Epithelial cell of proximal tubule (primary cell): Measurements from ENCODE around the gene C4orf51. TPM values are rescaled to one million over a fixed set of nuclear protein-coding genes. Genes with fewer than 3 reads are reported as not detected.

Source experiments
- DNase-seq: peaks from one replicate; pipeline ENCODE4 v3.0.0-alpha.2; 2011; ENCODE audit warnings: low read depth
- H3K4me3 ChIP-seq: 2 replicates; pipeline ENCODE4 v1.5.1; 2011; ENCODE audit warnings: low read depth, mild to moderate bottlenecking, low read length
- CTCF ChIP-seq: conservative IDR thresholded peaks from 2 replicates; pipeline ENCODE4 v1.5.1; 2012; ENCODE audit warnings: low read depth, mild to moderate bottlenecking, low read length
- total RNA-seq: library from RNA; depleted of rRNA; stranded (reverse); fragments of >200 nt; gene quantifications from 2 replicates; pipeline ENCODE4 v1.2.3, GENCODE V29; 2015

C4orf51 gene
- total RNA-seq, 1 donor from 2014 or later = not detected

DNA sequence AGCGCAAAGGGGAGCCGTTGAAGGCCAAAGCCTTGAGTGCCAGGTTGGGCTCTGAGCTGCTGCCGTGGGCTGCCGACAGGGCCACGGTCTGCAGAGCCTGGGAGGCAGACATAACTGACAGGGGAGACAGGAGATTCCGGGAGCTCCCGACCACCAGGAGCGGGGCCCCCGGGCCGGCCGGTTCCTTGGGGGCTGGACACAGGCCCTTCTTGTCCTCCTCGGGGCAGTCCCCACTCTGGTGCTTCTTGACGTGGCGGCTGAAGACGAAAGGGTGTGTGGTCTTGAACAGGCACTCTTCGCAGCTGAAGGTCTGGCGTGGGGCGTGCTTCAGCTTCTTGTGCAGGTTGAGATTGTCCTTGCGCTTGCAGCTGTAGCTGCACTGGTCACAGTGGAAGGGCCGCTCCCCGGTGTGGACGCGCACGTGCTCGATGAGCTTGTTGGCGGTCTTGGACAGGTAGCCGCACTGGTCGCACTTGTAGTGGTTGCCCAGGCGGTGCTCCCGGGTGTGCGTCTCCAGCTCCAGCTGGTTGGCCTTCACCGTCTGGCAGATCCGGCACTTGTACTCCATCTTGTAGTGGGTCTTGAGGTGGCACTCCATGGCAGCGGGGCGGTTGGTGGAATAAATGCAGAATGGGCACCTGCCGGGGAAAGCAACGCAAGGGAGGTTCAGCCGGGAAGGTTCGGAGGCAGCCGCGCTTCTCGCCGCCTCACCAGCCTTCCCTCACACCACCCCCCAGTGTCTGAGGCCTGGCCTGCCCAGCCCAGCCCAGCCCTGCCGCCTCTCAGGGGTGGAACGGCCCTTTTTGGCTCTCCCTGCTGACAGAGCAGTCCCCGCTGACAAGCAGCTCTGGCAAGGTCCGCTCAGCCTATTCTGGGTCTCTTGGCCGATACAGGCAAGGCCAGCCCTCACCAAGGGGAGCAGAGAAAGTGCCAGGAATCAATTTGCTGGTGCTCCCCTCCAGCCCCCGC lies 81.3 kb downstream of the C4orf51 start:
- DNase-seq = no peak
- no peak overlapping the region for H3K4me3 ChIP-seq
- TF ChIP-seq CTCF = no peak

DNA sequence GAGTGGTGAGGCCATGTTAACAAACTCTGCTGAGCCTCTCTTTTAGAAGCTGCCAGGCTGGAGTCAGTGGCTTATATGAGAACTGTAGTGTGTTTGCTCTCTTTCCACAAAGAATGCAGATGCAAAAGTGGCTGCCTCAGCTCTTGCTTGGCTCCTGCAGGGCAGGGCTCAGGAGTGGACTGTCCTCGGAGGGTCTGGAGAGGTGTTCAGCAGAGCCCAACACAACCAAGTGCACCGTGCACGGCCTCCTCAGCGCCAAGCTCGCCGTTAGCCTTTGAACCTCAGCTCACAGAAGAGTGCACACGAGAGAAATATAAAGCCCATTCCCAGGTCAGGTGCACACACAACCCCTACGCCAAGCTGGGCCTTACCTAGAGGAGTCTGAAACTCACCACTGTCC lies 82.8 kb downstream of the C4orf51 start:
- H3K4me3 ChIP-seq = no peak overlapping the region
- DNase-seq = no peak
- TF ChIP-seq CTCF = no peak

DNA sequence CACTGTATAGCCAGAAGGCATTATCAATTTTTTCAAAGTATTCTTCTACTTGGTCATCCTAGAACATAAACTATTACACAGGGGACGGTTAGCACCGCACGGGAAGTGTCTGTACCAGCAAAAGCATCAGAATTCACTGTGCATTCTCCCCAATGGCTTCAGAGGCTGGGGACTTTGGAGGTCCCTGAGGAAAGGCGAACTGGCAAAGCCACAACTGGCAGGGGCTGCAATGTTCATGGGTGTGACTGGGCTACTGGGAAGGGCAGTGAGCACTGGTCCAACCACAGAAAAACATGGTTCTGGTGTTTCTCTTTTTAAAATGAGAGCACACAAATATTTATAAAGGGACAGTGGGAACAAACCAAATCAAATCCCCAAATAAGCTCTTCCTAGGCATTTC lies 83.5 kb downstream of the C4orf51 start:
- TF ChIP-seq CTCF = no peak
- H3K4me3 ChIP-seq = no peak overlapping the region
- DNase-seq = no peak

GRCh38 chr4:145766273-145766672 lies 86.3 kb downstream of the C4orf51 start:
- no peak overlapping the region for H3K4me3 ChIP-seq
- DNase-seq = no peak
- no peak for TF ChIP-seq CTCF

DNA sequence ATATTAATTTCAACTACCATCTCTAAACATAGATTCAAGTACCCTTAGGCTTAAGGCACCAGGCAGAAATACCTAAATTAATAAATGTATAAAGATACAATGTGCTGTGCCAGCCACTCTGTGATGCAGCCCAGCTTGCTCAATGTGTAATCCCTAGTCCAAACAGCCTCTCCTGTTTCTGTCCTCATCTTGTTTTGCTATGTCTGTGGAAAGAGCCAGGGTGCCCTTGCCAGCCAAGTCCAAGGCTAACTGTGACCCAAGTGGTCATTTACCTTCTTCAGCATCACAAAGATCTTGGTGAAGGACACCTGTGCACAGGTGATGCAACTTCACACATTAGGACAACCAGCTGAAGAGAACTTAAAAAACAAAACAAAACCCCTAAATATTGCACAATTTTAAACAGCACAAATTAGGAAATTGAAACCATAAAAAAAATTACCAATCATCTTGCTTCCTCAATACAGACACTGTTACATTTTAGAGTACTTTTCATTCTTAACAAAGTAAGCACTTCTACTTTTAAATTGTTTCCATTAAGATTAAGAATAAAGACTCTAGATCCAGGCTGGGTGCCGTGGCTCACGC lies 89.6 kb downstream of the C4orf51 start:
- no peak overlapping the region for H3K4me3 ChIP-seq
- no peak for DNase-seq
- TF ChIP-seq CTCF = no peak

DNA sequence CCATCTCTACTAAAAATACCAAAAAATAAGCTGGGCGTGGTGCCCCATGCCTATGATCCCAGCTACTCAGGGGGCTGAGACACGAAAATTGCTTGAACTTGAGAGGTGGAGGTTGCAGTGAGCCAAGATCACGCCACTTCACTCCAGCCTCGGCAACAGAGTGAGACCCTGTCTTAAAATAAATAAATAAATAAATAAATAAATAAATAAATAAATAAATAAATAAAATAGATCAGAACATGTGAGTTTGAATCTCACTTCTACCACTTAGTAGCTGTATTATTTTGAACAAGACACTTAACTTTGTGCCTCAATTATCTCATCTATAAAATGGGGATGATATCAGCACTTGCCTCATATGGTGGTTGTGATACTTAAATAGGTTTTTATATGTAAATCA lies 90.2 kb downstream of the C4orf51 start:
- no peak overlapping the region for H3K4me3 ChIP-seq
- DNase-seq = no peak
- no peak for TF ChIP-seq CTCF
